COLO668 (cell line): Measurements from ENCODE around the gene BRD7.
"Not testable (repeated sequence)": the region's sequence is repeated elsewhere in the genome, so short reads cannot be mapped to it uniquely, and the experiment has no call there.

Experiments
- DNase-seq: peaks from one replicate; lab custom pipeline; 2025; ENCODE audit not compliant: unreplicated experiment; lab: John Stamatoyannopoulos, UW

Gene BRD7

DNA sequence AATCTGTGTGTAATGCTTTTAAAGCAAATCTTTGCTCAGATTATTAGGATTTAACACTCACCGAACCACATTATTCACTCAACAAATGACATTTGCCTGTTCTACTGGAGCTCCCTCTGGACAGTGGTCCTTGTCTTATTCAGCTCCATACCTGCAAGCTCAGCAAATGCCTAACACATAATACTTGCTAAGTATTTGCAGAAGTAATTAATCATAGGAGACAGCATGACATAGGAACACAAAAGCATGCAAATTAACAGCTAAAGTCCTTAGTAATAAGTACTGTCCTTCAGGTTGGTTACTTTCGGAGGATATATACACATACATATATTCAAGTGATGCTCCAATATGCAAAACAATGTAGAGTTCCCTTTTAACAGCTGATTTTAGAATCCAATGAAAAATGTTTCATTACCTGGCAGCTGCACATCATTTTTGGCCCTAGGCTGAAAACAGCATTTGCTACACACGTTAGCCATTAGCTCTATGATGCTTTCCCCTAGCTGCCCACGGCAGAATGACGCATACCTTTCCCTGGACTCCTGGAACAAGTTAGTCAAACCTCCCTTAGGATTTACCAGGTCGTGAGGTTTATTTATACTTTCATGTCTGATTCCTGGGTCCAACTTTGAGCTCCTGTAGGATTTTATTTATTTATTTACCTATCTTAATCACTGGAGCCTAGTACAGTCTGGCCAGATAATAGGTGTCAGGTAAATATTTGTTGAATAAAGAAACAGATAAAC, 8.6 kb downstream of the BRD7 start:
- DNase-seq = no peak

DNA sequence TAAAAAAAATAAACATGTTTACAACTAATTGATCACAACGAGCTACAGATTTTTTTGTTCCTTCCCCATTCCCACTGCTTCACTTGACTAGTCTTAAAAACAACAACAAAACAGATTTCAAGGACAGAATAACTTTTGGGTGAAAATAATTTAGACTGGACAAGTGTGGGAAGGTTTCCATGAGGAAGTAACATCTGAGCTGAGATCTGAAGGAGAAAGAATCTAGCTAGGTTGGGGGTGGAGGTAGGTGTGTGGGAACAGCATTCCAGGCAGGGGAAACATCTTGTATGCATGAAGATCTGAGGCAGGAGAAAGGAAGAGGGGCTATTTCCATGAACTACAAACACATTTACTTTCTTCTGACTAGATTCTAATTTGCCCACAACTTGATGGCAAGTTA, 9.2 kb downstream of the BRD7 start:
- DNase-seq = no peak

DNA sequence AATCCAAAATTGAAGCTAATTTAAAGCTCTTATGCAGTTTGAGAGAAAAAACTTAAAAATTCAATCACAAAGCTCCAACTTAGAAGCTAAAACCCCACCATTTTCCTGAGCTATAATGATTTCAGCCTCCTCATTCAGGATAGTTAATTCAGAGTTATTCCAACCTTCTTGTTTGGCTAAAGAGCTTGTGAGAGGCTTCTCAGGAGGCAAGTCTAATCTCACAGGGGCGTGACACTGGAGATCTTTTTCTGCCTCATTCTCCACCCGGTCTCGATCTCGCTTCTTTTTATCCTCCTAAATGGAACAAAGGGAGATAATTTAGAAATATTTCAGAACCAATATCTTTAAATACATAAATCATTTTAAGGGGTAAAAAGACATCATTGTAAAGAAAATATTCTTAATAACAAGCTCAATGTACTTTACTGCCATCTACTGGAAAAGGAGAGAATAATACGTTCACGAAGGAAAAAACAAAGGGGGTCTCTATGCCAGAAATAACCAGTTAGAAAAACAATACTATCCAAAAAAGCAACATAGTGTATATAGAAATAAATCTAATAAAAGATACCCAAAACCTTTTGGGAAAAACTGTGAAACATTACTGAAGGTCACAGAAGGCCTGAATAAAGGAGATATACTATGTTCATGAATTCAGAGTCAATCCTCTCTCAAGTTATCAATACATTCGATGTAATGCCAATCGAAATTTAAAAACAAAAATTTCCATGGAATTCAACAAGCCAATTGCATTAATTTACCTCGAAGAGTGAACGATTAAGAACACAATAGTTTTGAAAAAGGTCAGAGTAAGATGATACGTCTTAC, 13.9 kb downstream of the BRD7 start:
- no peak for DNase-seq

DNA sequence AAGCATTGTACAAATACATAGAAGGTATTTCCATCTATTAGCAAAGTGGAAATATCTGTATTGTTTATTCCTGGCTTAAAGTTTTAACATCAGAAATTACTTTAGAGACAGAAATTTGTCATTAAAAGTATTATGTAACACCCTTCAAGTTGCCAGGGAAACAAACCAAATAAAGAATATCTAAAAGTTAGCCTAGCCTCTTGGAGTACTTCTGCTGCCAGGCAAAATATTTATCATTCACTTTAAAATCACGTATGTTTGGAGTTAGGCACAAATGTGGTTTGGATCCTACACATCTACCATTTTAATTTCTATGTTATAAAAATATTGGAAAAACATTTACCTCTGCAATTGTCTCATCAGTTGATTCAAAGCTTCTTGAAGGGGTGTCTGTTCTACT, 14.7 kb downstream of the BRD7 start:
- no peak for DNase-seq

DNA sequence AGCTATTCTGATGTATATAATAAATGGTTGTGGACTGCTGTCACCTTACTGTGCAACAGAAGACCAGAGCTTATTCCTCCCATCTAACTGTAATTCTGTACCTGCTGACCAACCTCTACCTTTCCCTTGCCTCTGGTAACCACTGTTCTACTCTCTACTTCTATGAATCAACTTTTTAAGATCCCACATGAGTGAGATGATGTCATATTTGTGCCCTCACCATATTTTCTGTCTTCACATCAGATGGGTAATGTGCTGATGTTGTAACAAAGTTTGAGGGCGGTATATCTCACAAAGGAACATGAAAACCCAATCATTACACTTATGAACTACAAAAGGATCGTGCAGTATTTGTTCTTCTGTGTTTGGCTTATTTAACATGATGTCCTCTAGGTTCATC, 16.8 kb downstream of the BRD7 start:
- no peak for DNase-seq

DNA sequence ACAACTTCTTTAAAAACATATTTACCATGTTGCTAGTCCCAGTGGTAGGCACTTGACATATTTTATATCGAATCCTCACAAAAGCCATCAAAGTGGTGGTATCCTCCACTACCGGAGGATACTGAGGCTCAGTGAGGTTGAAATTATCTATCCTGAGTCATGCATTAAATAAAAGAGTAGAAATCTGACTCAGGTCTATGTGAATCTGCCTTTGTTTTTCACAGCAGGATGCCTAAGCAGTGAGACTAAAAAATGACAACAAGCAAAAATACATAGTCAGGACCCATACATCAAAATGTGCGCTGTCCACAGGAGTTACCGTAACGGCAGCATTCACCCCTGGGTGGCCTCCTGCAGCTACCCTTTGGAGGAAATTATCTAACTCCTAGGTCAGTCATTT, 17.7 kb downstream of the BRD7 start:
- no peak for DNase-seq

DNA sequence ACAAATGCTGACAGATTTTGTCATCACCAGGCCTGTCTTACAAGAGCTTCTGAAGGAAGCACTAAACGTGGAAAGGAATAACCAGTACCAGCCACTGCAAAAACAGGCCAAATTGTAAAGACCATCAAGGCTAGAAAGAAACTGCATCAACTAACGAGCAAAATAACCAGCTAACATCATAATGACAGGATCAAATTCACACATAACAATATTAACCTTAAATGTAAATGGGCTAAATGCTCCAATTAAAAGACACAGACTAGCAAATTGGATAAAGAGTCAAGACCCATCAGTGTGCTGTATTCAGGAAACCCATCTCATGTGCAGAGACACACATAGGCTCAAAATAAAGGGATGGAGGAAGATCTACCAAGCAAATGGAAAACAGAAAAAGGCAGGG, 23.6 kb downstream of the BRD7 start:
- DNase-seq = not testable (repeated sequence)

DNA sequence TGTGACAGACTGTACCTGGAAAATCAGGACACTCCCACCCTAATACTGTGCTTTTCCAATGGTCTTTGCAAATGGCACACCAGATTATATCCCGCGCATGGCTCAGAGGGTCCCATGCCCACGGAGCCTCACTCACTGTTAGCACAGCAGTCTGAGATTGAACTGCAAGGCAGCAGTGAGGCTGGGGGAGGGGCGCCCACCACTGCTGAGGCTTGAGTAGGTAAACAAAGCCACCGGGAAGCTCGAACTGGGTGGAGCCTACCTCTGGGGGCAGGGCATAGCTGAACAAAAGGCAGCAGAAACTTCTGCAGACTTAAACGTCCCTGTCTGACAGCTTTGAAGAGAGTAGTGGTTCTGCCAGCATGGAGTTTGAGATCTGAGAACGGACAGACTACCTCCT, 25.2 kb downstream of the BRD7 start:
- DNase-seq = not testable (repeated sequence)

DNA sequence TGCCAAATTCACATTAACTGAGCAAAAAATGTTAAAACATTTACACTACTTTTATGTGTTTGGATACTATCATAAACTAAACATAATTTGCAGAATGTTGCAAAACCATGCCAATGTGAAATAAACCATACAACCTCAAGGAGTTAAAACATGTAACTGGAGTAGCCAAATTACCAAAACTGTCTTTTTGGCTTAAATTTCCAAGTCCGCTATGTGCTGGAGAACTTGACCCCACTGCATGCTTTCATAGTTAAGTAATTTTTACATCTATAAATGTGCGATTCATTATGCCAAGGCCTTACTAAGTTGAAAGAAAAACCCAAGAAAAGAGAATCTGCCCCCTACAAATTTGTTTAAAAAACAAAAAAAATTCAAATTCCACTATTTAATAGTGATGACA, 28.2 kb downstream of the BRD7 start:
- no peak for DNase-seq

DNA sequence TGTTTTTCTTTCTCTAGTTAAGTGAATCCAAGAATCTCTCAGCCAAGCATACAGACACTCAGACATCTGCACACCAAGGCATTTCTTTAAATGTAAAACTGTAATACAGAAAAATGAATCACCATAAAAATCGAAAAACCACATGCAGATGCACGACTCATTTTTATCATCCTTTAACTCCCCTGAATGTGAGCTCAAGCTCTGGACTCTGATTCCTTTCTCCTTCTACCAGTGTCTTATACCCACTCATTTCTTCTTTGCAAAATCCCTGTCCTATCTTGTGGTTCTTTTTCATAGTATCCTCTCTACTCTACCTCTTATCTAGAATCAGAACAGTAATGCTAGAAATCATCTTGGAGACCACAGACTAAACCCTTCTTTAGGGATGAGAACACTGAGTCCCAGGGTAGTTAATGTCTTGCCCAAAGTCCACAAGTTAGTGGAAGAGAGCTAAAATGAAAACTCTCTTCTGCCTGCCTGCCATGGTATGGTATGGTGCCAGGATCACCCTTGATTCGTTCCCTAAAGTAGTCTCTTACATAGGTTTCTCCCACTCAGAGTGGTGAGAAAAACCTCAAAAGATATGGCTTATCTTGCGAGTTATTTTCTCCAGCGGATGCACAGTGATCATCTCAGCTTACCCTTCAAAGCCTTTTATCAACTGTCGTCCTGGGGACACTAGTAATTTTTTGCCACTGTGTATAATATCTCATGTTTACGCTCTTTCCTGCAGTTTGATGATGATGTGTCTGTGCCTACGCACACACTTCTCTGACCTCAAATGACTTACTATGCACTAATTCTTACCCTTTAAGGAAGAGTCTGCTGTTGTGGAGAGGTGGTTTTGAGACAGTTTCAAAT, 30.2 kb downstream of the BRD7 start:
- DNase-seq = no peak

DNA sequence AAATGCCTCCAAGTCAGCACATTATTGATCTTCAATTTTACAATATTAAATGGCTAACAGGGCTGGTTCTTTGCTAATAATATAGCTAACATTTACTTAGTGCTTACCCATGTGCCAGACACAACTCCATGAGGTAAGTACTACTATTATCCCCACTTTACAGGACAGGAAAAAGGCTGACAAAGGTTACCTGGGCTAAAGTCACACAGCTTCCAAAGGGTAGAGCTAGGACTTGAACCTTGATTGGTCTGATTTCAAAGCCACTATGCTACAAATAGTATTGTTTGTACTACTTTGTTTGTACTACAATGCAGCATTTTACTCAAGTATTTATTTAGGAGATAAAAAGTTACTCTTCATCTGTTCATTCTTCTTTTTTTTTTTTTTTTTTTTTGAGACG, 31.9 kb downstream of the BRD7 start:
- no peak for DNase-seq

DNA sequence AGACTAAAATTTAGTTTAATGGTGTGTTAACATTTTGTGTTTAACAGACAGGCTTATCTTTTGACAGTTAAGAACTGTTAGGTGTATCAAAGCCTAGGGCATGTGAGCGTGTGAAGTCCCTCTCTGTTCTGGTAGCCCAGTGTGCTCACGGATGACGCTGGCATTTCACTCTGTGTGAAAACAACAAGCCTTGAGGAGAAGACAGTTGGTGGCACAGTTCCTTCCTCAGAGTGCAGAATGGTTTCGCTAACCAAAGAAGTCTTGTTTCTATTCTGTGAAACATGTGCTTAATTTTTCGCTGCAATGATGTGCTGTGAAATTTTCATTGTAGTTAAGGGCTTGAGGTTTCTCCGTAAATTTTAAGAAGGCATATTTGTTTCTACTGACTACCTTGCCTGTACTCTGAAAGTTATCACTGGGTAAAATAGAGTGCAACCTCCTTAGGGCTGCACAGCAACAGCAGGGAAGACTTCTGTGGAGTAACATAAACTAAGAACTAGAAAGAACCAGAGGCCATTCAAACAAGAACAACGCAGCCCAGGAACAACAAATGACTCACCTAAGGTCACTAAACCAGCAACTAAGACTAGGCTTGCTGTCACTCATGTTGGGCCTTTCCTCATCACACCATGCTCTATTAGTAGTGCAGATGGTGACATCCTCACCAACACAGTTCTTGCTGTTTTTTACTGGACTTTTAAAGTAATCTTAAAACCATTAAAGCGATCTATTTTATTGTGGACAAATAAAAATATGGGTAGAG, 33.4 kb downstream of the BRD7 start:
- no peak for DNase-seq

DNA sequence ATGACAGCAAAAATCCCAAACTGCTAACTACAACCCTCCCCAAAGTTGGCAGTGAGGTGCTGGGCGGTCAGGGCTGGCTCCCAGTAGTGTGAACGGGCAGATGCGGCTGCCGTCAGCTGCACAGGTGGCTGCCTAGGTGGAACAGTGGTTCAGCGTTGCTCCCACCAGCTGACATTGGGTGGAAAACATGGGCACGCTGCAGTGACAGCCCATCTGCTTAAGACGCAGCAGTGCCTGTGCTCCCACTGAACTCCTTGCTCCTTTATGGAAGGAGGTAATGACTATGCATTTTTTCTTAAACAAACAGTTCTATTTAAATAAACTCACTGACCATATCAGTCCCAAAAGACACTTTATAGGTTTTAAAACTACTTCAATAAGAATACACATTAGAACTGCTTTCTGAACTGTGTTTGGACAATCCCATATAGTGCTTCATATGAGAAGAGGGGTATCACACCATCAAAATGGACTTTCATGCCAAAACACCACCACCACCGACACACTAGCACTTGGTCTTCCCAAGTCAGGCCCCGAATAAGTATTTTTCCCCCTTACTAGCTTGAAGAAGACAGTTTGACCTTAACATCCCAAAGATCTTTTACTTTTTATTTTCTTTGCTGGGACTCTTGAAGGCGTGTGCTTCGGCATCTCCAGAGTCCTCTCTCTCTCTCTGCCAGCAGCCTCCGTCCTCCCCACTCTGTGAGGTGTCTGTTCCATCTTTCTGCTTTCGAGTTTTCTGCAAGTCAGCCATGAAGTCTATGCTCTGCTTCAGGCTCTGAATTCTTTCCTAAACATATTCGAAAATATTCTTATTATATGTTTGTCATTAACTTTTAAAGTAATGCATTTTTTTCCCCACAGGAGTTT, 34.4 kb downstream of the BRD7 start:
- DNase-seq = no peak

DNA sequence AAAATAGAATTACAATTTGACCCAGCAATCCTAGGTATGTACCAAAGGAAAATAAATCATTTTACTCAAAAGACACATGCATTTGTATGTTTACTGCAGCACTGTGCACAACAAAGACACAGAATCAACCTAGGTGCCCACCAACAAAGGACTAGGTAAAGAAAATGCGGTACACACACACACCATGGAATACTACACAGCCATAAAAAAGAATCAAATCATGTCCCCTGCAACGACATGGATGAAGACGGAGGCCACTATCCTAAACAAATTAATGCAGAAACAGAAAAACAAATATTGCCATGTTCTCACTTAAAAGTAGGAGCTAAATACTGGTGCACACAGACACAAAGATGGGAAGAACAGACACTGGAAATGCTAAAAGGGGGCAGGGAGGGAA, 36.2 kb downstream of the BRD7 start:
- DNase-seq = no peak

DNA sequence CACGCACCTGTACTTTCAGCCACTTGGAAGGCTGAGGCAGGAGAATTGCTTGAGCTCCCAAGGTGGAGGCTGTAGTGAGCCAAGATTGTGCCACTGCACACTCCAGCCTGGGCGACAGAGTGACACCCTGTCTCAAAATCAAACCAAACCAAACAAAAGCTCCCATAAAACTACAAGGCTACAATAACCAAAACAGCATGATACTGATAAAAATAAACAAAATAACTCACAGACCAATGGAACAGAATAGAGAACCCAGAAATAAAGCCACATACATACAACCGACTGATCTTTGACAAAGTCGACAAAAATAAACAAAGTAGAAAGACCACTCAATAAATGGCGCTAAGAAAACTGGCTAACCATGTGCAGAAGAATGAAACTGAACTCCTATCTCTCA, 37.2 kb downstream of the BRD7 start:
- DNase-seq = no peak

DNA sequence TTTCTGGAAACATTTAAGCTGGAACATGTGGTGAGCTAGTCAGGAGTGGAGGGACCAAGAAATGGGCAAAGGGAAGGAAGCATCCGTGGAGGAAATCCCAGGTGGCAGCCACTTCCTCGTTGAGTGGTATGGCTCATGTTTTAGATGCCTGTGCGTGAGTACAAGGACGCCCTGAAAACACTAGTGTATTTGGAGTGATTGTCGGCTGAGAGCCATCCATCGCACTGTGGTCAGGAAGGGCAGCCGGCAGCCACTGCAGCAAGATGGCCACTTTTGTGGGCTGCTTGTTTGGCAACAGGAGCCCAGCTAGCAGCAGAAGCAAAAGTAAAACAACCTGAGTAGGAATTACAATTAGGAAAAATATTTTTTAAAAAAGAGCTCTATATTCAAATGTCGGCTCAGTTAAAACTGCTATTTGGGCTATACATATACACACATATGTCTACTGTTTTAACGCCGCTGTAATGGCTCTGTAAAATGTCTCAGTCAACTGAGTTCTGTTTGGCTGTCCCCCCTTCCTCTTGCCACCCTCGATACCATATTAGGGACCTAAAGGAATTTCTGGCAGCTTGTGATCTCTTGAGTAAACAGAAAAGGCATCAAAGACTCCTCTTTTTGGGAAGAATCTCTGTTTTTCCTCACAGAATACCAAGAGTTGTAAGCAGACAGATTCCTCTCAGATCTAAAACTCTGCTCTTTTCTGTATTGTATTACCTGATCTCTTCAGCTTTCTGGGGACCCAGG, 39.2 kb downstream of the BRD7 start:
- DNase-seq = no peak

DNA sequence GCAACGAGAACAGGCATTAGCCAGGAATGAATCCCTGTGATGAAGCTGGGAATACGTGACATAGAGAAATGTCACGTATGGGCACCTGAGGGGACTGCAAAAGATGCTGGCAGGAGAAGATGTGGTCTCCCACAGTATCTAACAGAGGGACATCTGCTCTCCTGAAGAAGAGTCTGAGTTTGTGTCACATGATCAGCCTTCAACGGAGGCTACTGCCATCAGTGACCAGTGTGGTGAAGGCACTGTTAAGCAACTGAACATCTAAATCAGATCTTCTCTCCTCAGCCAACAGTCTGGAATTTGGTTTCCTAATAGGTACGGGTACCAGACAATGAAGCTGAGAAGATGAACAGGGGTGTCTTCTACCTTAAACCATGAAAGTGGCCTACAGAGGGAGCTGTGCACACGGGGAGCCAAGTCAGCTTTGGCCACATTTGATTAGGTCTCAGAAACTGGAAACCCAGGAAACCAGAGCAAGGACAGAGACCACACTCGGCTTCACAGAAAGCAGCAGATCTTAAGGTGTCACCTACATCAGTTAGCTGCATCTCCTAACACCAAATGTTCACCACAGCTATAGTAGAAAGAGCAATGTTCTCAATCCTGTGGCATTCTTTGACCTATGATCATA, 41.8 kb downstream of the BRD7 start:
- no peak for DNase-seq

DNA sequence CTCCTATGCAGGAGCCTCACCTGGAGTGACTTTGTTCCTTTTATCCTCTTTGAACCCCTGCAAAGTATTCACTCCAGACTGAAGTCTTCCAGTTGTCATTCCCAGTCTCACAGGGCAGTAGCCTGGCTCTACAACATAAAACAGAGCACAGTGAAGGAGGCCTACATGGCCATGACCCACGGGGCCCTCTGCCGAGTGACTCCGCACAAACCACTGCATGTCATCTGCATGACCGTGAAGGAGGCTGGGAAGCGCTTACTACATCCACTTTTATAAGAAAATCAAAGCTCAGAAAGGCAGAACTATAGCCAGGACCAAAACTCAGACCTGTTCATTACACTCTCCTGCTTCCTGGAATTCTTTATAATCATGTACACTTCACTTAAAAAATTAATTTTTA, 42.5 kb downstream of the BRD7 start:
- no peak for DNase-seq

DNA sequence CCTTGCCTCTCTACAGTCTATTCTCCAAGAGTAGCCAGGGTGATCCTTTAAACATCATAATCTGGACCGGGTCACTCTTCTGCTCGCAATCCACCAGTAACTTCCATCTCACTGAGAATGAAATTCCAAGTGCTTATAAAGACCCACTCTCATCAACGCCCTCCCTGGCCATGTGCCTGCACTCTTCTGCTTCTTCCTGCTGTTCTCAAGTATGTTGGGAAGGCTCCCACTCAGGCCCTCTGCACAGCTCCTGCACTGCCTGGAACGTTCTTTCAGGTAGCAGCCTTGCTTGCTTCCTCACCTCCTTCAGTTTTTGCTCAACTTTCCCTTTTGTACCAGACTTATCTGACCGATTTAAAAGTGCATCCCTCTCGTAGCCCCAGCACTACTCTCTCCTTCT, 44.4 kb downstream of the BRD7 start:
- no peak for DNase-seq
